GM19455 (cell line): Measurements from ENCODE around the gene ATP6V0C.
"Not testable (repeated sequence)": the region's sequence is repeated elsewhere in the genome, so short reads cannot be mapped to it uniquely, and the experiment has no call there.

ENCODE experiments used
- ATAC-seq: cut with Tn5 transposase; IDR thresholded peaks from one replicate; pipeline ENCODE4 v1.9.1; 2021; ENCODE audit not compliant: unreplicated experiment

Gene ATP6V0C

GRCh38 chr16:2540912-2541311 lies 27.2 kb downstream of the ATP6V0C start:
- ATAC-seq, result not testable (repeated sequence)

GRCh38 chr16:2541409-2541808 lies 27.7 kb downstream of the ATP6V0C start:
- not testable (repeated sequence) for ATAC-seq

- not testable (repeated sequence) for ATAC-seq
Observed at GRCh38 chr16:2543771-2544170, 30.0 kb downstream of the ATP6V0C start.

- ATAC-seq, result not testable (repeated sequence)
Observed at GRCh38 chr16:2550283-2550878, 36.6 kb downstream of the ATP6V0C start.

- not testable (repeated sequence) for ATAC-seq
Observed at GRCh38 chr16:2551420-2551889, 37.7 kb downstream of the ATP6V0C start.

GRCh38 chr16:2554709-2555425 lies 41.1 kb downstream of the ATP6V0C start:
- not testable (repeated sequence) for ATAC-seq

- ATAC-seq, result not testable (repeated sequence)
Observed at GRCh38 chr16:2557150-2557549, 43.4 kb downstream of the ATP6V0C start.

GRCh38 chr16:2560131-2560797 lies 46.5 kb downstream of the ATP6V0C start:
- ATAC-seq, result not testable (repeated sequence)

GRCh38 chr16:2560798-2561133 lies 47.0 kb downstream of the ATP6V0C start:
- ATAC-seq, result not testable (repeated sequence)

GRCh38 chr16:2567506-2567905 lies 53.8 kb downstream of the ATP6V0C start:
- ATAC-seq, result not testable (repeated sequence)

GRCh38 chr16:2568573-2568972 lies 54.8 kb downstream of the ATP6V0C start:
- ATAC-seq, result not testable (repeated sequence)
